HepG2 (cell line): ENCODE results near the gene SNAI3. TPM values are rescaled to one million over a fixed set of nuclear protein-coding genes. Genes with fewer than 3 reads are reported as not detected.

Experiments used
- BORCS8-MEF2B ChIP-seq: sonication (generic); formaldehyde crosslinking; IDR thresholded peaks from 2 replicates; pipeline ENCODE4 v1.8.0; 2022; ENCODE audit warnings: mild to moderate bottlenecking, missing genetic modification reagents
- GABPB1 ChIP-seq: IDR thresholded peaks from 2 replicates; pipeline ENCODE4 v1.6.1; 2016; ENCODE audit warnings: mild to moderate bottlenecking, missing genetic modification reagents, moderate library complexity, missing compliant biosample characterization
- GMEB1 ChIP-seq: sonication (generic); formaldehyde crosslinking; IDR thresholded peaks from 2 replicates; pipeline ENCODE4 v1.5.1; 2020; ENCODE audit warnings: missing genetic modification reagents, mild to moderate bottlenecking, borderline replicate concordance
- HIC2 ChIP-seq: sonication (generic); formaldehyde crosslinking; IDR thresholded peaks from 2 replicates; pipeline ENCODE4 v1.9.0; 2022; ENCODE audit warnings: low read depth, missing genetic modification reagents
- HOXA5 ChIP-seq: sonication (generic); formaldehyde crosslinking; IDR thresholded peaks from 2 replicates; pipeline ENCODE4 v1.4.0; 2020; ENCODE audit warnings: missing genetic modification reagents
- PRMT3 ChIP-seq: sonication (generic); formaldehyde crosslinking; IDR thresholded peaks from 2 replicates; pipeline ENCODE4 v1.8.1; 2022; ENCODE audit warnings: low read depth, mild to moderate bottlenecking, moderate library complexity, missing genetic modification reagents, borderline replicate concordance
- THRA ChIP-seq: sonication (generic); formaldehyde crosslinking; IDR thresholded peaks from 2 replicates; pipeline ENCODE4 v1.4.0; 2020; ENCODE audit warnings: missing genetic modification reagents, borderline replicate concordance
- ZMYM2 ChIP-seq: sonication (generic); formaldehyde crosslinking; IDR thresholded peaks from 2 replicates; pipeline ENCODE4 v1.8.0; 2022; ENCODE audit warnings: mild to moderate bottlenecking, missing genetic modification reagents
- ZMYM4 ChIP-seq: sonication (generic); formaldehyde crosslinking; IDR thresholded peaks from 2 replicates; pipeline ENCODE4 v1.8.1; 2023; ENCODE audit warnings: mild to moderate bottlenecking, missing genetic modification reagents
- ZNF121 ChIP-seq: sonication (generic); formaldehyde crosslinking; IDR thresholded peaks from 2 replicates; pipeline ENCODE4 v1.5.0; 2020; ENCODE audit warnings: mild to moderate bottlenecking, missing genetic modification reagents
- ZNF382 ChIP-seq: sonication (generic); formaldehyde crosslinking; IDR thresholded peaks from 2 replicates; pipeline ENCODE4 v1.5.0; 2020; ENCODE audit warnings: missing genetic modification reagents, mild to moderate bottlenecking, borderline replicate concordance
- ZNF468 ChIP-seq: sonication (generic); formaldehyde crosslinking; IDR thresholded peaks from 2 replicates; pipeline ENCODE4 v1.8.0; 2022; ENCODE audit warnings: mild to moderate bottlenecking, moderate library complexity, missing genetic modification reagents
- ZNF563 ChIP-seq: sonication (generic); formaldehyde crosslinking; IDR thresholded peaks from 2 replicates; pipeline ENCODE4 v1.8.0; 2022; ENCODE audit warnings: mild to moderate bottlenecking, moderate library complexity, missing genetic modification reagents
- ZNF687 ChIP-seq: sonication (generic); formaldehyde crosslinking; IDR thresholded peaks from 2 replicates; pipeline ENCODE4 v1.5.1; 2020; ENCODE audit warnings: mild to moderate bottlenecking, missing genetic modification reagents, moderate library complexity
- ZNF747 ChIP-seq: sonication (generic); formaldehyde crosslinking; IDR thresholded peaks from 2 replicates; pipeline ENCODE4 v1.8.1; 2023; ENCODE audit warnings: missing genetic modification reagents, mild to moderate bottlenecking, borderline replicate concordance
- ZNF777 ChIP-seq: sonication (generic); formaldehyde crosslinking; IDR thresholded peaks from 2 replicates; pipeline ENCODE4 v1.4.0; 2020; ENCODE audit warnings: missing genetic modification reagents
- ZSCAN12 ChIP-seq: sonication (generic); formaldehyde crosslinking; IDR thresholded peaks from 2 replicates; pipeline ENCODE4 v1.9.0; 2021; ENCODE audit warnings: mild to moderate bottlenecking, missing genetic modification reagents
- polyA plus RNA-seq, 8 experiments: library from polyadenylated mRNA; depleted of rRNA in 3 of 8; stranded (reverse) in 7 of 8; unstranded in 1 of 8; fragments of >200 nt; fragmentation: Illumina TruSeq in 4 of 8; extraction: Trizol in 4 of 8; gene quantifications; 2 replicates each; pipeline versions ENCODE4 v1.2.1 to v1.2.3, GENCODE V29; 2011 to 2016; ENCODE audit warnings: low read depth in 4 of 8, missing spikeins in 1 of 8, mixed read lengths in 1 of 8; ENCODE audit not compliant: insufficient read depth in 1 of 8
- total RNA-seq, 5 experiments: library from RNA; depleted of rRNA; stranded (reverse); fragments of >200 nt; fragmentation: Illumina TruSeq; extraction: Trizol; gene quantifications; 2 replicates each; pipeline ENCODE4 v1.2.3, GENCODE V29; 2016; ENCODE audit warnings: low read depth in 1 of 5
- TF ChIP-seq, protein P1 (sequence below): sonication (generic); formaldehyde crosslinking; IDR thresholded peaks from 2 replicates; pipeline ENCODE4 v1.8.0; 2022; ENCODE audit warnings: mild to moderate bottlenecking, missing genetic modification reagents, moderate library complexity

SNAI3 gene
- total and polyA plus RNA-seq, 2 of the 13 experiments (the other 11 are each of a cell fraction or from before 2014, with no cell fraction given): 0.09 to 0.18 TPM

- peak; percentile 37 for TF ChIP-seq ZNF687 (CRISPR knock-in tag)
- peak; percentile 11; the same call in 1 of the 2 replicates for TF ChIP-seq ZMYM4 (CRISPR knock-in tag)
- no peak for TF ChIP-seq ZNF468 (CRISPR knock-in tag)
- TF ChIP-seq, protein P1, sequence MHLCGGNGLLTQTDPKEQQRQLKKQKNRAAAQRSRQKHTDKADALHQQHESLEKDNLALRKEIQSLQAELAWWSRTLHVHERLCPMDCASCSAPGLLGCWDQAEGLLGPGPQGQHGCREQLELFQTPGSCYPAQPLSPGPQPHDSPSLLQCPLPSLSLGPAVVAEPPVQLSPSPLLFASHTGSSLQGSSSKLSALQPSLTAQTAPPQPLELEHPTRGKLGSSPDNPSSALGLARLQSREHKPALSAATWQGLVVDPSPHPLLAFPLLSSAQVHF: no peak
- TF ChIP-seq HIC2: peak; percentile 33; the same call in 1 of the 2 replicates
- peak; percentile 54; the same call in 1 of the 2 replicates for TF ChIP-seq GABPB1 (CRISPR knock-in tag)
- no peak for TF ChIP-seq ZNF382 (CRISPR knock-in tag)
- TF ChIP-seq BORCS8-MEF2B (CRISPR knock-in tag): 0 out of 2 replicates have a peak, but pooled peaks have one; percentile 36
- TF ChIP-seq ZNF747: no peak
- no peak for TF ChIP-seq ZMYM2 (CRISPR knock-in tag)
- TF ChIP-seq ZNF563 (CRISPR knock-in tag): peak; percentile 7; the same call in 1 of the 2 replicates
- no peak for TF ChIP-seq ZSCAN12 (CRISPR knock-in tag)
- no peak for TF ChIP-seq PRMT3 (CRISPR knock-in tag)
- TF ChIP-seq ZNF777 (CRISPR knock-in tag): no peak
- 0 out of 2 replicates have a peak, but pooled peaks have one; percentile 17 for TF ChIP-seq GMEB1
- no peak; the same call in 1 of the 2 replicates for TF ChIP-seq HOXA5 (CRISPR knock-in tag)
- TF ChIP-seq ZNF121: no peak
- 0 out of 2 replicates have a peak, but pooled peaks have one; percentile 18 for TF ChIP-seq THRA (CRISPR knock-in tag)
Observed at GRCh38 chr16:88685156-88686061, 898 bp downstream of the SNAI3 start (continued).
